ENCODE results near the gene MYO9B. TPM values are rescaled to one million over a fixed set of nuclear protein-coding genes. Genes with fewer than 3 reads are reported as not detected.
A peak's percentile ranks its signal among the peaks of the same experiment; 100 is the strongest.

The MYO9B gene
- total and polyA plus RNA-seq, 2 of the 13 experiments (the other 11 are each of a cell fraction or from before 2014, with no cell fraction given) = 18.0 to 18.3 TPM

DNA sequence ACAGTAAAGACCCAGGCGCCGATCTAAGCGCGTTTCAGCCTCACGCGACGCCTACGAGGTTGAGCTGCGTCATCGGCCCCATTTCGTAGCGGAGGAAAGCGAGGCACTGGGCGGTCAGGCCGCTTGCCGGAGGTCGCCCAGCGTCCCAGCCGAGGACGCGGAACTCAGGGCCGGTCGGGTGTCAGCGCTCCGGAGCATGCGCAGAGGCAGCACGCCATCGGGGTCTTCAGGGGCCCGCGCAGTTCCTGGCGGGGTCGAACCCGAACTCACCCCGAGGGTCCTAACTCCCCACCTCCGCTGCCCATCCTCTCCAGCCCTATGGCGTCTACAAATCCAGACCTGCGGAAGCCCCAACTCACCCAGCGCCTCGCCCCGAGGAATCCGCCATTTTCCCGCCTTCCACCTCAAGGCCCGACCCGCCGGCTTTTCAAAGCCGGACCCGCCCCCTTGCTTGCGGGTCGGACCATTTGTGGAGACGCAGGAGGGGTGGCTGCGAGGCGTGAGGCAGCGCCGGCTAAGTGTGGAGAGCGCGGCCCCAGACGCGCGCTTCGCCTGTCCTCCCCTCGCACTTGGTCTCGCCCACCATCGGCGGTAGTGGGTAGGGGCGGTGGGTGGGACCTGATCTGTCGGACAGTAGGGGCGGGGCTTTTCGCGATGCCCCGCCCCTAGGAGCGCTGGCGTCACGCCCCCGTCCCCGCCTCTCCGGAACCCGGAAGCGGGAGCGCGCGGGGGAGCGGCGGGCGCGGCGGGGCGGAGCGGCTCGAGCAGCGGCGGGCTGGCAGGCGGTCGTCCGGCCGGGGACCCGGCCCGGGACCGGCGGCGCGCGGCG lies at the start of gene MYO9B, which contains the start of gene HAUS8 (continued):
- TF ChIP-seq, protein P1, sequence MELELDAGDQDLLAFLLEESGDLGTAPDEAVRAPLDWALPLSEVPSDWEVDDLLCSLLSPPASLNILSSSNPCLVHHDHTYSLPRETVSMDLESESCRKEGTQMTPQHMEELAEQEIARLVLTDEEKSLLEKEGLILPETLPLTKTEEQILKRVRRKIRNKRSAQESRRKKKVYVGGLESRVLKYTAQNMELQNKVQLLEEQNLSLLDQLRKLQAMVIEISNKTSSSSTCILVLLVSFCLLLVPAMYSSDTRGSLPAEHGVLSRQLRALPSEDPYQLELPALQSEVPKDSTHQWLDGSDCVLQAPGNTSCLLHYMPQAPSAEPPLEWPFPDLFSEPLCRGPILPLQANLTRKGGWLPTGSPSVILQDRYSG (CRISPR knock-in tag; IDR thresholded peaks at IDR 0.05) = no peak
- TF ChIP-seq, protein P2, sequence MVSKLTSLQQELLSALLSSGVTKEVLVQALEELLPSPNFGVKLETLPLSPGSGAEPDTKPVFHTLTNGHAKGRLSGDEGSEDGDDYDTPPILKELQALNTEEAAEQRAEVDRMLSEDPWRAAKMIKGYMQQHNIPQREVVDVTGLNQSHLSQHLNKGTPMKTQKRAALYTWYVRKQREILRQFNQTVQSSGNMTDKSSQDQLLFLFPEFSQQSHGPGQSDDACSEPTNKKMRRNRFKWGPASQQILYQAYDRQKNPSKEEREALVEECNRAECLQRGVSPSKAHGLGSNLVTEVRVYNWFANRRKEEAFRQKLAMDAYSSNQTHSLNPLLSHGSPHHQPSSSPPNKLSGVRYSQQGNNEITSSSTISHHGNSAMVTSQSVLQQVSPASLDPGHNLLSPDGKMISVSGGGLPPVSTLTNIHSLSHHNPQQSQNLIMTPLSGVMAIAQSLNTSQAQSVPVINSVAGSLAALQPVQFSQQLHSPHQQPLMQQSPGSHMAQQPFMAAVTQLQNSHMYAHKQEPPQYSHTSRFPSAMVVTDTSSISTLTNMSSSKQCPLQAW (CRISPR knock-in tag; IDR thresholded peaks at IDR 0.05) = peak; percentile 91
- TF ChIP-seq CHD4 (IDR thresholded peaks at IDR 0.05; ENCODE audit: borderline replicate concordance, low read length) = no peak
- TF ChIP-seq ZNF235 (CRISPR knock-in tag; IDR thresholded peaks at IDR 0.05; ENCODE audit: borderline replicate concordance) = no peak
- TF ChIP-seq ZNF773 (CRISPR knock-in tag; IDR thresholded peaks at IDR 0.05; ENCODE audit: borderline replicate concordance) = no peak
- TF ChIP-seq, protein P3, sequence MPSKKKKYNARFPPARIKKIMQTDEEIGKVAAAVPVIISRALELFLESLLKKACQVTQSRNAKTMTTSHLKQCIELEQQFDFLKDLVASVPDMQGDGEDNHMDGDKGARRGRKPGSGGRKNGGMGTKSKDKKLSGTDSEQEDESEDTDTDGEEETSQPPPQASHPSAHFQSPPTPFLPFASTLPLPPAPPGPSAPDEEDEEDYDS (CRISPR knock-in tag; IDR thresholded peaks at IDR 0.05) = peak; percentile 85
- peak; percentile 73 for TF ChIP-seq YEATS4 (CRISPR knock-in tag; IDR thresholded peaks at IDR 0.05; ENCODE audit: borderline replicate concordance)
- no peak for TF ChIP-seq STAG1 (CRISPR knock-in tag; IDR thresholded peaks at IDR 0.05)
- TF ChIP-seq ZNF605 (CRISPR knock-in tag; IDR thresholded peaks at IDR 0.05) = peak; percentile 93
- TF ChIP-seq, protein P4, sequence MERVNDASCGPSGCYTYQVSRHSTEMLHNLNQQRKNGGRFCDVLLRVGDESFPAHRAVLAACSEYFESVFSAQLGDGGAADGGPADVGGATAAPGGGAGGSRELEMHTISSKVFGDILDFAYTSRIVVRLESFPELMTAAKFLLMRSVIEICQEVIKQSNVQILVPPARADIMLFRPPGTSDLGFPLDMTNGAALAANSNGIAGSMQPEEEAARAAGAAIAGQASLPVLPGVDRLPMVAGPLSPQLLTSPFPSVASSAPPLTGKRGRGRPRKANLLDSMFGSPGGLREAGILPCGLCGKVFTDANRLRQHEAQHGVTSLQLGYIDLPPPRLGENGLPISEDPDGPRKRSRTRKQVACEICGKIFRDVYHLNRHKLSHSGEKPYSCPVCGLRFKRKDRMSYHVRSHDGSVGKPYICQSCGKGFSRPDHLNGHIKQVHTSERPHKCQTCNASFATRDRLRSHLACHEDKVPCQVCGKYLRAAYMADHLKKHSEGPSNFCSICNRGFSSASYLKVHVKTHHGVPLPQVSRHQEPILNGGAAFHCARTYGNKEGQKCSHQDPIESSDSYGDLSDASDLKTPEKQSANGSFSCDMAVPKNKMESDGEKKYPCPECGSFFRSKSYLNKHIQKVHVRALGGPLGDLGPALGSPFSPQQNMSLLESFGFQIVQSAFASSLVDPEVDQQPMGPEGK (CRISPR knock-in tag; IDR thresholded peaks at IDR 0.05) = peak; percentile 29
- no peak for TF ChIP-seq KDM6A (CRISPR knock-in tag; IDR thresholded peaks at IDR 0.05; ENCODE audit: low read depth)
- no peak for TF ChIP-seq ZNF296 (CRISPR knock-in tag; conservative IDR thresholded peaks at IDR 0.05)
- no peak for TF ChIP-seq GPN1 (CRISPR knock-in tag; IDR thresholded peaks at IDR 0.05; ENCODE audit: borderline replicate concordance)
- TF ChIP-seq ZNF563 (CRISPR knock-in tag; IDR thresholded peaks at IDR 0.05) = 0 out of 2 replicates have a peak, but pooled peaks have one; percentile 59
- TF ChIP-seq SAP130 (CRISPR knock-in tag; IDR thresholded peaks at IDR 0.05; ENCODE audit: low read depth) = peak; percentile 98
- TF ChIP-seq MEIS1 (CRISPR knock-in tag; IDR thresholded peaks at IDR 0.05; ENCODE audit: borderline replicate concordance) = peak; percentile 66; the same call in 1 of the 2 replicates
- TF ChIP-seq ZNF138 (CRISPR knock-in tag; IDR thresholded peaks at IDR 0.05; ENCODE audit: low read depth) = peak; percentile 45; the same call in 1 of the 2 replicates
- TF ChIP-seq, protein P5, sequence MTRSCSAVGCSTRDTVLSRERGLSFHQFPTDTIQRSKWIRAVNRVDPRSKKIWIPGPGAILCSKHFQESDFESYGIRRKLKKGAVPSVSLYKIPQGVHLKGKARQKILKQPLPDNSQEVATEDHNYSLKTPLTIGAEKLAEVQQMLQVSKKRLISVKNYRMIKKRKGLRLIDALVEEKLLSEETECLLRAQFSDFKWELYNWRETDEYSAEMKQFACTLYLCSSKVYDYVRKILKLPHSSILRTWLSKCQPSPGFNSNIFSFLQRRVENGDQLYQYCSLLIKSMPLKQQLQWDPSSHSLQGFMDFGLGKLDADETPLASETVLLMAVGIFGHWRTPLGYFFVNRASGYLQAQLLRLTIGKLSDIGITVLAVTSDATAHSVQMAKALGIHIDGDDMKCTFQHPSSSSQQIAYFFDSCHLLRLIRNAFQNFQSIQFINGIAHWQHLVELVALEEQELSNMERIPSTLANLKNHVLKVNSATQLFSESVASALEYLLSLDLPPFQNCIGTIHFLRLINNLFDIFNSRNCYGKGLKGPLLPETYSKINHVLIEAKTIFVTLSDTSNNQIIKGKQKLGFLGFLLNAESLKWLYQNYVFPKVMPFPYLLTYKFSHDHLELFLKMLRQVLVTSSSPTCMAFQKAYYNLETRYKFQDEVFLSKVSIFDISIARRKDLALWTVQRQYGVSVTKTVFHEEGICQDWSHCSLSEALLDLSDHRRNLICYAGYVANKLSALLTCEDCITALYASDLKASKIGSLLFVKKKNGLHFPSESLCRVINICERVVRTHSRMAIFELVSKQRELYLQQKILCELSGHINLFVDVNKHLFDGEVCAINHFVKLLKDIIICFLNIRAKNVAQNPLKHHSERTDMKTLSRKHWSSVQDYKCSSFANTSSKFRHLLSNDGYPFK (CRISPR knock-in tag; IDR thresholded peaks at IDR 0.05; ENCODE audit: borderline replicate concordance) = peak; percentile 68; the same call in 1 of the 2 replicates
- peak; percentile 65; the same call in 1 of the 2 replicates for TF ChIP-seq REPIN1 (CRISPR knock-in tag; IDR thresholded peaks at IDR 0.05; ENCODE audit: borderline replicate concordance, low read depth)
- TF ChIP-seq ZNF550 (CRISPR knock-in tag; IDR thresholded peaks at IDR 0.05; ENCODE audit: borderline replicate concordance) = no peak
- peak; percentile 25 for TF ChIP-seq AGO2 (optimal IDR thresholded peaks at IDR 0.05; ENCODE audit: low read depth, low read length)
